Right kidney (tissue), 1 donor: ENCODE measurements around the gene TMEM8B.

Source experiments
- DNase-seq: peaks from one replicate; pipeline ENCODE4 v3.0.0-alpha.2; 2016

The TMEM8B gene

GRCh38 chr9:35839926-35840325 is 10.9 kb downstream of the TMEM8B start:
- DNase-seq = no peak

- DNase-seq = no peak
Observed at GRCh38 chr9:35840881-35841644, 12.0 kb downstream of the TMEM8B start.

GRCh38 chr9:35841645-35841900 is 12.5 kb downstream of the TMEM8B start:
- DNase-seq = no peak

GRCh38 chr9:35842020-35842745 is 13.2 kb downstream of the TMEM8B start:
- no peak for DNase-seq

- no peak for DNase-seq
Observed at GRCh38 chr9:35842795-35843194, 13.8 kb downstream of the TMEM8B start.

- DNase-seq = no peak
Observed at GRCh38 chr9:35844628-35845270, 15.7 kb downstream of the TMEM8B start.

GRCh38 chr9:35845824-35846771 is 17.1 kb downstream of the TMEM8B start:
- DNase-seq = no peak

GRCh38 chr9:35847792-35848572 is 19.0 kb downstream of the TMEM8B start:
- DNase-seq = no peak

- DNase-seq = no peak
Observed at GRCh38 chr9:35852267-35852815, 23.3 kb downstream of the TMEM8B start.

- no peak for DNase-seq
Observed at GRCh38 chr9:35852876-35853865, 24.1 kb downstream of the TMEM8B start.

- no peak for DNase-seq
Observed at GRCh38 chr9:35854091-35854762, 25.2 kb downstream of the TMEM8B start.

- DNase-seq = no peak
Observed at GRCh38 chr9:35856206-35856605, 27.2 kb downstream of the TMEM8B start.

- no peak for DNase-seq
Observed at GRCh38 chr9:35856882-35857281, 27.9 kb downstream of the TMEM8B start.

GRCh38 chr9:35858458-35858857 is 29.4 kb downstream of the TMEM8B start:
- no peak for DNase-seq

- DNase-seq = no peak
Observed at GRCh38 chr9:35859310-35859989, 30.4 kb downstream of the TMEM8B start.

- DNase-seq = no peak
Observed at GRCh38 chr9:35859990-35860339, 30.9 kb downstream of the TMEM8B start.

- DNase-seq = no peak
Observed at GRCh38 chr9:35861161-35861897, 32.3 kb downstream of the TMEM8B start.

- no peak for DNase-seq
Observed at GRCh38 chr9:35862328-35862727, 33.3 kb downstream of the TMEM8B start.
